Activated naive CD8-positive, alpha-beta T cell treated with anti-CD3 and anti-CD28 coated beads for 36 hours (primary cell): ENCODE results near the gene MSL3B.

Source experiments
- DNase-seq: peaks from one replicate; pipeline ENCODE4 v3.0.0; 2021
- H3K27ac Mint-ChIP-seq: one replicate; pipeline ENCODE4 v1.8.0; 2022; ENCODE audit warnings: mild to moderate bottlenecking, moderate library complexity, mixed read lengths
- H3K27me3 Mint-ChIP-seq: one replicate; pipeline ENCODE4 v1.8.0; 2022; ENCODE audit warnings: mild to moderate bottlenecking, mixed read lengths
- H3K36me3 Mint-ChIP-seq: one replicate; pipeline ENCODE4 v1.8.0; 2021; ENCODE audit warnings: mild to moderate bottlenecking, mixed read lengths
- H3K4me1 Mint-ChIP-seq: one replicate; pipeline ENCODE4 v1.8.0; 2021; ENCODE audit warnings: mixed read lengths
- H3K4me3 Mint-ChIP-seq: one replicate; pipeline ENCODE4 v1.8.0; 2022; ENCODE audit warnings: mild to moderate bottlenecking, moderate library complexity, mixed read lengths
- H3K9me3 Mint-ChIP-seq: one replicate; pipeline ENCODE4 v1.8.0; 2022; ENCODE audit warnings: mixed read lengths

Gene MSL3B

GRCh38 chr2:233845301-233846060 lies 22.7 kb downstream of the MSL3B start:
- H3K27ac Mint-ChIP-seq = no peak overlapping the region
- no peaks in the 10 kb centered on the region for H3K9me3 Mint-ChIP-seq
- peaks cover 85% of the 10 kb centered on the region for H3K36me3 Mint-ChIP-seq
- H3K27me3 Mint-ChIP-seq = peaks cover 4% of the 10 kb centered on the region
- peaks cover 6% of the 10 kb centered on the region for H3K4me1 Mint-ChIP-seq
- no peak for DNase-seq
- H3K4me3 Mint-ChIP-seq = no peak overlapping the region

GRCh38 chr2:233844836-233845235 lies 23.4 kb downstream of the MSL3B start:
- Mint-ChIP-seq H3K36me3 (peaks cover 86% of the 10 kb centered on the region), H3K27ac (no peak overlapping the region), H3K4me3 (no peak overlapping the region), H3K9me3 (no peaks in the 10 kb centered on the region), H3K27me3 (peaks cover 4% of the 10 kb centered on the region), H3K4me1 (peaks cover 6% of the 10 kb centered on the region)
- no peak for DNase-seq

- Mint-ChIP-seq H3K27ac (no peak overlapping the region), H3K36me3 (peaks cover 87% of the 10 kb centered on the region), H3K9me3 (no peaks in the 10 kb centered on the region), H3K27me3 (peaks cover 3% of the 10 kb centered on the region), H3K4me1 (peaks cover 5% of the 10 kb centered on the region), H3K4me3 (no peak overlapping the region)
- DNase-seq = no peak
Observed at GRCh38 chr2:233844064-233844807, 23.9 kb downstream of the MSL3B start.

- Mint-ChIP-seq H3K4me1 (peaks cover 5% of the 10 kb centered on the region), H3K9me3 (peaks cover 2% of the 10 kb centered on the region), H3K27me3 (no peaks in the 10 kb centered on the region), H3K4me3 (no peak overlapping the region), H3K27ac (no peak overlapping the region), H3K36me3 (peaks cover 90% of the 10 kb centered on the region)
- DNase-seq = no peak
Observed at GRCh38 chr2:233841183-233841582, 27.0 kb downstream of the MSL3B start.

GRCh38 chr2:233840520-233840919 lies 27.7 kb downstream of the MSL3B start:
- peaks cover 2% of the 10 kb centered on the region for H3K9me3 Mint-ChIP-seq
- H3K4me3 Mint-ChIP-seq = no peak overlapping the region
- peaks cover 91% of the 10 kb centered on the region for H3K36me3 Mint-ChIP-seq
- H3K27ac Mint-ChIP-seq = no peak overlapping the region
- H3K4me1 Mint-ChIP-seq = peaks cover 5% of the 10 kb centered on the region
- no peaks in the 10 kb centered on the region for H3K27me3 Mint-ChIP-seq
- DNase-seq = no peak

GRCh38 chr2:233839447-233839820 lies 28.8 kb downstream of the MSL3B start:
- H3K27ac Mint-ChIP-seq = no peak overlapping the region
- no peak overlapping the region for H3K4me3 Mint-ChIP-seq
- no peak for DNase-seq
- H3K36me3 Mint-ChIP-seq = peaks cover 86% of the 10 kb centered on the region
- peaks cover 5% of the 10 kb centered on the region for H3K4me1 Mint-ChIP-seq
- H3K27me3 Mint-ChIP-seq = no peaks in the 10 kb centered on the region
- peaks cover 2% of the 10 kb centered on the region for H3K9me3 Mint-ChIP-seq

- peaks cover 81% of the 10 kb centered on the region for H3K36me3 Mint-ChIP-seq
- no peak for DNase-seq
- H3K9me3 Mint-ChIP-seq = peaks cover 2% of the 10 kb centered on the region
- no peak overlapping the region for H3K27ac Mint-ChIP-seq
- no peaks in the 10 kb centered on the region for H3K27me3 Mint-ChIP-seq
- peaks cover 5% of the 10 kb centered on the region for H3K4me1 Mint-ChIP-seq
- H3K4me3 Mint-ChIP-seq = no peak overlapping the region
Observed at GRCh38 chr2:233838726-233839446, 29.3 kb downstream of the MSL3B start.

- H3K27me3 Mint-ChIP-seq = no peaks in the 10 kb centered on the region
- peaks cover 74% of the 10 kb centered on the region for H3K36me3 Mint-ChIP-seq
- H3K27ac Mint-ChIP-seq = no peak overlapping the region
- H3K4me1 Mint-ChIP-seq = peaks cover 5% of the 10 kb centered on the region
- no peak for DNase-seq
- no peak overlapping the region for H3K4me3 Mint-ChIP-seq
- H3K9me3 Mint-ChIP-seq = peaks cover 2% of the 10 kb centered on the region
Observed at GRCh38 chr2:233838251-233838650, 29.9 kb downstream of the MSL3B start.

GRCh38 chr2:233837694-233838229 lies 30.4 kb downstream of the MSL3B start:
- no peak for DNase-seq
- Mint-ChIP-seq H3K9me3 (peaks cover 2% of the 10 kb centered on the region), H3K36me3 (peaks cover 69% of the 10 kb centered on the region), H3K4me1 (peaks cover 5% of the 10 kb centered on the region), H3K4me3 (no peak overlapping the region), H3K27ac (no peak overlapping the region), H3K27me3 (no peaks in the 10 kb centered on the region)

- Mint-ChIP-seq H3K36me3 (peaks cover 59% of the 10 kb centered on the region), H3K27me3 (no peaks in the 10 kb centered on the region), H3K9me3 (peaks cover 2% of the 10 kb centered on the region), H3K4me1 (peaks cover 5% of the 10 kb centered on the region), H3K4me3 (no peak overlapping the region), H3K27ac (peak overlapping the region; percentile 34)
- no peak for DNase-seq
Observed at GRCh38 chr2:233836359-233836758, 31.8 kb downstream of the MSL3B start.

GRCh38 chr2:233835230-233836186 lies 32.7 kb downstream of the MSL3B start:
- Mint-ChIP-seq H3K36me3 (peaks cover 53% of the 10 kb centered on the region), H3K27me3 (no peaks in the 10 kb centered on the region), H3K4me1 (peaks cover 5% of the 10 kb centered on the region), H3K4me3 (no peak overlapping the region), H3K9me3 (peaks cover 2% of the 10 kb centered on the region), H3K27ac (no peak overlapping the region)
- DNase-seq = no peak

GRCh38 chr2:233833345-233833744 lies 34.8 kb downstream of the MSL3B start:
- peaks cover 4% of the 10 kb centered on the region for H3K4me1 Mint-ChIP-seq
- peaks cover 1% of the 10 kb centered on the region for H3K9me3 Mint-ChIP-seq
- peaks cover 33% of the 10 kb centered on the region for H3K36me3 Mint-ChIP-seq
- H3K27me3 Mint-ChIP-seq = no peaks in the 10 kb centered on the region
- H3K27ac Mint-ChIP-seq = no peak overlapping the region
- no peak for DNase-seq
- no peak overlapping the region for H3K4me3 Mint-ChIP-seq

GRCh38 chr2:233832869-233833311 lies 35.3 kb downstream of the MSL3B start:
- Mint-ChIP-seq H3K27me3 (no peaks in the 10 kb centered on the region), H3K4me3 (no peak overlapping the region), H3K36me3 (peaks cover 28% of the 10 kb centered on the region), H3K9me3 (no peaks in the 10 kb centered on the region), H3K27ac (no peak overlapping the region), H3K4me1 (peaks cover under 1% of the 10 kb centered on the region)
- DNase-seq = no peak

GRCh38 chr2:233832414-233832813 lies 35.8 kb downstream of the MSL3B start:
- H3K27me3 Mint-ChIP-seq = no peaks in the 10 kb centered on the region
- no peak for DNase-seq
- peaks cover 23% of the 10 kb centered on the region for H3K36me3 Mint-ChIP-seq
- no peak overlapping the region for H3K27ac Mint-ChIP-seq
- H3K4me3 Mint-ChIP-seq = no peak overlapping the region
- H3K9me3 Mint-ChIP-seq = no peaks in the 10 kb centered on the region
- H3K4me1 Mint-ChIP-seq = no peaks in the 10 kb centered on the region
